AG04449 (cell line): ENCODE results near the gene TMTC2.

Experiments used
- CTCF ChIA-PET: fragments of 350-600 bp; formaldehyde crosslinking; extraction: SDS; loops from one replicate; lab custom pipeline; 2021; ENCODE audit warnings: antibody characterized with exemption; lab: Yijun Ruan, JAX
- POLR2A ChIA-PET: fragments of 400-600, 350-600 bp; formaldehyde crosslinking; extraction: SDS; loops from one replicate; lab custom pipeline; 2020; ENCODE audit warnings: antibody characterized with exemption, inconsistent platforms; lab: Yijun Ruan, JAX
- DNase-seq: peaks from one replicate; pipeline ENCODE4 v3.0.0-alpha.2; 2010; ENCODE audit warnings: low read depth, low spot score
- H3K4me3 ChIP-seq: 2 replicates; pipeline ENCODE4 v1.5.1; 2011; ENCODE audit warnings: low read depth, mild to moderate bottlenecking, control low read depth, low read length
- TF ChIP-seq, protein P1 (sequence below): IDR thresholded peaks from one replicate; pipeline ENCODE4 v1.5.1; 2011; ENCODE audit warnings: mild to moderate bottlenecking, moderate library complexity, low read length, control low read depth, inconsistent platforms; ENCODE audit not compliant: insufficient read depth; ENCODE audit errors: missing control alignments

Gene TMTC2

DNA sequence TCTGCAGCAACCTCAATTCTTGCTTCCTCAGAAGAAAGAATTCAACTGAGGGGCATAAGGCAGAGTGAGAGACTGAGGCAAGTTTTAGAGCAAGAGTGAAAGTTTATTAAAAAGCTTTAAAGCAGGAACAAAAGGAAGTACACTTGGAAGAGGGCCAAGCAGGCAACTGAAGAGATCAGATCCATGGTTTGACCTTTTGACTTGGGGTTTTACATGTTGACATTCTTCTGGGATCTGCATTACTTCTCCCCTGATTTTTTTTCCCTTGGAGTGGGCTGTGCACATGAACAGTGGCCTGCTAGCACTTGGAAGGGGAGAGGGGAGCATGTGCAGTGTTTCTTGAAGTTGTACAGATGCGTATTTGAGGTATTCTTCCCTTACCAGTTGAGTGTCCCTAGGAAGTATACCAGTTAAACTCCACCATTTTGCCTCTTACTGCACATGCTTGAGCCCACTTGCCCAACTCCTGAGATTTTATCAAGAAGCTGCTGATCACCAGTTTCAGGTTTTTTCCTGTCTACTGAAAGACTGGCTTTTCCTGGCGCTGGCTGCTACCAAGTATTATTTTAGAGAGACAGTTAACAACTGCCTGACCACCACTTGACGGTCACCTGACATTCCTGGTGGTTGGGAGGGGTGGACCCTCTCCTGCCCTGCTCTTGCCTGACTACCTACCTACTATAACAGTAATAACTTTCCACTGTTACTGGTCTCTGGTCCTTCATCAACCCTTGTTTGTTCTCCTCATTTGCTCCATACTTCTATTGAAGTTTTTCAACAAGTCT, 26.0 kb upstream of the TMTC2 start:
- POLR2A ChIA-PET: no interaction called here
- H3K4me3 ChIP-seq: no peak overlapping the region
- TF ChIP-seq, protein P1, sequence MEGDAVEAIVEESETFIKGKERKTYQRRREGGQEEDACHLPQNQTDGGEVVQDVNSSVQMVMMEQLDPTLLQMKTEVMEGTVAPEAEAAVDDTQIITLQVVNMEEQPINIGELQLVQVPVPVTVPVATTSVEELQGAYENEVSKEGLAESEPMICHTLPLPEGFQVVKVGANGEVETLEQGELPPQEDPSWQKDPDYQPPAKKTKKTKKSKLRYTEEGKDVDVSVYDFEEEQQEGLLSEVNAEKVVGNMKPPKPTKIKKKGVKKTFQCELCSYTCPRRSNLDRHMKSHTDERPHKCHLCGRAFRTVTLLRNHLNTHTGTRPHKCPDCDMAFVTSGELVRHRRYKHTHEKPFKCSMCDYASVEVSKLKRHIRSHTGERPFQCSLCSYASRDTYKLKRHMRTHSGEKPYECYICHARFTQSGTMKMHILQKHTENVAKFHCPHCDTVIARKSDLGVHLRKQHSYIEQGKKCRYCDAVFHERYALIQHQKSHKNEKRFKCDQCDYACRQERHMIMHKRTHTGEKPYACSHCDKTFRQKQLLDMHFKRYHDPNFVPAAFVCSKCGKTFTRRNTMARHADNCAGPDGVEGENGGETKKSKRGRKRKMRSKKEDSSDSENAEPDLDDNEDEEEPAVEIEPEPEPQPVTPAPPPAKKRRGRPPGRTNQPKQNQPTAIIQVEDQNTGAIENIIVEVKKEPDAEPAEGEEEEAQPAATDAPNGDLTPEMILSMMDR: no peak
- no peak for DNase-seq
- CTCF ChIA-PET: no interaction called here

- no peak for DNase-seq
- TF ChIP-seq, protein P1: no peak
- POLR2A ChIA-PET: no interaction called here
- H3K4me3 ChIP-seq: no peak overlapping the region
- CTCF ChIA-PET: no interaction called here
These were observed 22.8 kb upstream of the TMTC2 start for GRCh38 chr12:82663893-82664292.

- POLR2A ChIA-PET: no interaction called here
- CTCF ChIA-PET: interaction anchor here (1.0 kb wide), 1 partner anchor 20 kb away, joined by 3 read pairs; no protein-coding TSS in a partner anchor
These were observed 21.4 kb upstream of the TMTC2 start for GRCh38 chr12:82665142-82665923.

DNA sequence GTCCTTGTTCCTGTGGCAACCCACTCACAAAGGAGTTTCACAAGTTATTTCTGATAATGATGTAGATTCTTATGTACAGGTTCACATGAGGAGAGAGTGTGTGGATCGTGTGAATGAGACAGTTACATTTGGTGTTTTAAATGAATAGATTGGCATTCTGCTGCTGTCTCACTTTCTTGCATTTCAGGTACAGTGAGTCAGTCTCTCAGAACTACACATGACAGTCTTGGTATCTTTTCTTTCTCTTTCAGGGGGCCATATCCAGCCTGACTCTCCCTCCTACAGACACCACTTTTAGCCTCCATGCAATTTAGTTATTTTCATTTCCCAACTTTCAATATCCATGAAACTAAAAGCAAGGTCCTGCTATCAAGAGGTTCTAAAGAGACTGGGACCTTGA, 19.9 kb upstream of the TMTC2 start:
- no peak overlapping the region for H3K4me3 ChIP-seq
- TF ChIP-seq, protein P1: no peak
- POLR2A ChIA-PET: no interaction called here
- CTCF ChIA-PET: no interaction called here
- no peak for DNase-seq

More at GRCh38 chr12:82665142-82665923, 21.4 kb upstream of the TMTC2 start:
- H3K4me3 ChIP-seq: no peak overlapping the region
- no peak for DNase-seq
- TF ChIP-seq, protein P1: no peak

DNA sequence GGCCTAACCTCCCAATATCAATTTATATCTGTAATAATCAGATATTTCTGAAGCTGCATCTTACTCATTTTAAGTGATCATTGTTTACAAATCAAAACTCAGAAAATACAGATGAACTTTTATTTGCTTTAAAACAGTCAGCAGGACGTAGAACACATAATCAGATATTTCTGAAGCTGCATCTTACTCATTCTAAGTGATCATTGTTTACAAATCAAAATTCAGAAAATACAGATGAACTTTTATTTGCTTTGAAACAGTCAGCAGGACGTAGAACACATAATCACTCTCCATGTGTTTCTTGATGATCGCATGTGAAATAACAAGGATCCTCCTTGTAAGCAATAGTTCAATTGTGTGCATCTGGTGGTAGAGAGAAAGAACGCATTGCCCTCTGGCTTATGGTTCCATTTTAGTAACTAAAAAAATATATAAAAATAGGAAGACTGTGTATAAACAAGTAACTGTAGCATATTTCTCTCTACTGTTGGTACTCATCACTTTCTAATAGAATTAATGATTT, 15.0 kb upstream of the TMTC2 start:
- no peak for DNase-seq
- TF ChIP-seq, protein P1: no peak
- CTCF ChIA-PET: no interaction called here
- POLR2A ChIA-PET: no interaction called here
- H3K4me3 ChIP-seq: no peak overlapping the region

- no peak overlapping the region for H3K4me3 ChIP-seq
- ChIA-PET CTCF (interaction anchor here (0.6 kb wide), 1 partner anchor 1758 kb away, joined by 4 read pairs; no protein-coding TSS in a partner anchor), POLR2A (no interaction called here)
- DNase-seq: no peak
- TF ChIP-seq, protein P1: no peak
These were observed 13.8 kb upstream of the TMTC2 start for GRCh38 chr12:82672811-82673495.
